Mucosa of descending colon (tissue), 3 donors: ENCODE measurements around the gene TSHZ2. TPM values are rescaled to one million over a fixed set of nuclear protein-coding genes. Genes with fewer than 3 reads are reported as not detected.

Experiments used
- ATAC-seq: fragments of 200-7000 bp; cut with Tn5 transposase; one replicate; pipeline ENCODE4 v1.9.1; 2020; ENCODE audit warnings: mild to moderate bottlenecking, moderate library complexity
- DNase-seq, 3 donors: peaks; one replicate each; pipeline ENCODE4 v3.0.0-alpha.2; 2020
- H3K36me3 ChIP-seq: fragments of 200-600 bp; one replicate; pipeline ENCODE4 v1.8.0; 2021; ENCODE audit warnings: low read depth, mild to moderate bottlenecking
- H3K4me1 ChIP-seq: fragments of 200-600 bp; one replicate; pipeline ENCODE4 v1.8.0; 2021; ENCODE audit warnings: low read depth, mild to moderate bottlenecking
- H3K4me3 ChIP-seq: fragments of 200-600 bp; one replicate; pipeline ENCODE4 v1.8.0; 2021; ENCODE audit warnings: mild to moderate bottlenecking
- H3K9me3 ChIP-seq: fragments of 200-600 bp; one replicate; pipeline ENCODE4 v1.8.0; 2021; ENCODE audit warnings: mild to moderate bottlenecking
- intact Hi-C, 2 donors: fragments of 100-400 bp; cut with DNase I in 1 of 2; cut with micrococcal nuclease in 1 of 2; formaldehyde crosslinking; loops; one replicate each; pipeline versions ENCODE4 v1.11.0 to v1.11.1; 2022; cut with DNase I, micrococcal nuclease
- total RNA-seq, 3 donors: library from RNA; stranded (reverse); fragmentation: NEBNext Ultra II Directional in 2 of 3; extraction: Animal tissue kit (Norgen Biotek cat#: 25700) in 2 of 3; gene quantifications; one replicate each; pipeline versions ENCODE4 v1.2.1 to v1.2.4, GENCODE V29; 2021 to 2023
- TF ChIP-seq, protein P1 (sequence below): fragments of 200-600 bp; IDR thresholded peaks from one replicate; pipeline ENCODE4 v1.8.0; 2022; ENCODE audit warnings: antibody characterized with exemption, mild to moderate bottlenecking
- donor health status: DM: no; HTN: no; CAD: no; lungs with moderate emphysema.
- donor health status: DM: no; HTN: no; CAD: no.
- donor health status: DM: no; HTN: yes; CAD: no.

The TSHZ2 gene
- total RNA-seq, 3 donors from 2014 or later: 1.9 to 17.8 (median 3.6) TPM

DNA sequence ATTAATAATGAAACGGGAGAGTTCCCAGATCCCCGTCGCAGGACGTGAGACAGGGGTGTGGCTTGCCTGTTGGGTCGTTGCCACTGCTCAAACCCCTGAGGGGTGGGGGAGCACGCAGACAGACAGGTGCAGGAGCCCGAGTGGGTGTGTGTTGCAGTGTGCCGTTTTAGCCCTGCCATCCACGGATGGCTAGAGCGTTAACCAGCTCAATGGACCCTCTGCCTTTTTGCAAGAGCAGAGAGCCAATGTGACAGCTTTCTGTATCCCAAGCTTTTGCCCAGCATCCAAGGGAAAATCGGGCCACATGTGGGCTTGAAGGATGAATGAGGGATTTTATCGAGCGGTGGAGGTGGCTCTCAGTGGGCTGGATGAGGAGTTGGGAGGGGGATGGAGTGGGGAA, 237.9 kb downstream of the TSHZ2 start:
- Histone ChIP-seq H3K4me3 (no peak overlapping the region), H3K9me3 (no peaks in the 10 kb centered on the region), H3K36me3 (no peaks in the 10 kb centered on the region), H3K4me1 (no peaks in the 10 kb centered on the region)
- TF ChIP-seq, protein P1, sequence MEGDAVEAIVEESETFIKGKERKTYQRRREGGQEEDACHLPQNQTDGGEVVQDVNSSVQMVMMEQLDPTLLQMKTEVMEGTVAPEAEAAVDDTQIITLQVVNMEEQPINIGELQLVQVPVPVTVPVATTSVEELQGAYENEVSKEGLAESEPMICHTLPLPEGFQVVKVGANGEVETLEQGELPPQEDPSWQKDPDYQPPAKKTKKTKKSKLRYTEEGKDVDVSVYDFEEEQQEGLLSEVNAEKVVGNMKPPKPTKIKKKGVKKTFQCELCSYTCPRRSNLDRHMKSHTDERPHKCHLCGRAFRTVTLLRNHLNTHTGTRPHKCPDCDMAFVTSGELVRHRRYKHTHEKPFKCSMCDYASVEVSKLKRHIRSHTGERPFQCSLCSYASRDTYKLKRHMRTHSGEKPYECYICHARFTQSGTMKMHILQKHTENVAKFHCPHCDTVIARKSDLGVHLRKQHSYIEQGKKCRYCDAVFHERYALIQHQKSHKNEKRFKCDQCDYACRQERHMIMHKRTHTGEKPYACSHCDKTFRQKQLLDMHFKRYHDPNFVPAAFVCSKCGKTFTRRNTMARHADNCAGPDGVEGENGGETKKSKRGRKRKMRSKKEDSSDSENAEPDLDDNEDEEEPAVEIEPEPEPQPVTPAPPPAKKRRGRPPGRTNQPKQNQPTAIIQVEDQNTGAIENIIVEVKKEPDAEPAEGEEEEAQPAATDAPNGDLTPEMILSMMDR: no peak
- intact Hi-C loops: no loop called here
- ATAC-seq (no peak), DNase-seq (no peak)

GRCh38 chr20:53210931-53211330, 238.8 kb downstream of the TSHZ2 start:
- Histone ChIP-seq H3K9me3 (no peaks in the 10 kb centered on the region), H3K36me3 (no peaks in the 10 kb centered on the region), H3K4me1 (no peaks in the 10 kb centered on the region), H3K4me3 (no peak overlapping the region)
- ATAC-seq: no peak
- no peak for DNase-seq
- TF ChIP-seq, protein P1: no peak
- intact Hi-C loops: no loop called here

GRCh38 chr20:53212018-53212417, 239.9 kb downstream of the TSHZ2 start:
- H3K4me3 ChIP-seq: no peak overlapping the region
- TF ChIP-seq, protein P1: no peak
- no peaks in the 10 kb centered on the region for H3K9me3 ChIP-seq
- intact Hi-C loops: no loop called here
- H3K4me1 ChIP-seq: no peaks in the 10 kb centered on the region
- ATAC-seq (no peak), DNase-seq (no peak)
- H3K36me3 ChIP-seq: no peaks in the 10 kb centered on the region

- intact Hi-C loops: no loop called here
- TF ChIP-seq, protein P1: no peak
- H3K4me3 ChIP-seq: no peak overlapping the region
- no peaks in the 10 kb centered on the region for H3K36me3 ChIP-seq
- no peaks in the 10 kb centered on the region for H3K4me1 ChIP-seq
- no peak for ATAC-seq
- no peak for DNase-seq
- H3K9me3 ChIP-seq: no peaks in the 10 kb centered on the region
Observed at GRCh38 chr20:53214392-53214791, 242.2 kb downstream of the TSHZ2 start.

- ATAC-seq: peak; percentile 51
- TF ChIP-seq, protein P1: no peak
- H3K9me3 ChIP-seq: no peaks in the 10 kb centered on the region
- no peak overlapping the region for H3K4me3 ChIP-seq
- no peak for DNase-seq
- no peaks in the 10 kb centered on the region for H3K4me1 ChIP-seq
- no peaks in the 10 kb centered on the region for H3K36me3 ChIP-seq
- intact Hi-C loops: no loop called here
Observed at GRCh38 chr20:53215166-53215565, 243.0 kb downstream of the TSHZ2 start.

- no peak for DNase-seq
- Histone ChIP-seq H3K4me1 (no peaks in the 10 kb centered on the region), H3K4me3 (no peak overlapping the region), H3K9me3 (no peaks in the 10 kb centered on the region), H3K36me3 (no peaks in the 10 kb centered on the region)
- no peak for ATAC-seq
- intact Hi-C loops: no loop called here
- TF ChIP-seq, protein P1: no peak
Observed at GRCh38 chr20:53216478-53216855, 244.3 kb downstream of the TSHZ2 start.
